HEK293T (cell line): ENCODE data around the gene NRL.

Experiments
- CTCF ChIA-PET: fragments of 350-600 bp; formaldehyde crosslinking; extraction: SDS; loops from one replicate; lab custom pipeline; 2021; ENCODE audit warnings: antibody characterized with exemption, inconsistent platforms; lab: Yijun Ruan, JAX
- POLR2A ChIA-PET: fragments of 350-600 bp; formaldehyde crosslinking; extraction: SDS; loops from one replicate; lab custom pipeline; 2020; ENCODE audit warnings: antibody characterized with exemption, inconsistent platforms; lab: Yijun Ruan, JAX
- DNase-seq: peaks from one replicate; pipeline ENCODE4 v3.0.0; 2012; ENCODE audit warnings: mixed read lengths; ENCODE audit errors: extremely low spot score
- ARNT ChIP-seq: fragments of 450-650 bp; IDR thresholded peaks from 2 replicates; pipeline ENCODE4 v1.6.1; 2017; ENCODE audit warnings: mild to moderate bottlenecking
- BHLHE40 ChIP-seq: fragments of 450-650 bp; IDR thresholded peaks from 2 replicates; pipeline ENCODE4 v1.6.1; 2016; ENCODE audit warnings: mild to moderate bottlenecking, moderate library complexity, borderline replicate concordance
- CTBP1 ChIP-seq: fragments of 450-650 bp; IDR thresholded peaks from 2 replicates; pipeline ENCODE4 v1.6.1; 2016; ENCODE audit warnings: borderline replicate concordance
- ELF4 ChIP-seq: fragments of 450-650 bp; IDR thresholded peaks from 2 replicates; pipeline ENCODE4 v1.6.1; 2017; ENCODE audit warnings: antibody characterized with exemption
- FOXA1 ChIP-seq: fragments of 450-650 bp; IDR thresholded peaks from 2 replicates; pipeline ENCODE4 v1.6.1; 2016; ENCODE audit warnings: mild to moderate bottlenecking
- FOXK2 ChIP-seq: fragments of 450-650 bp; IDR thresholded peaks from 2 replicates; pipeline ENCODE4 v1.6.1; 2016; ENCODE audit warnings: mild to moderate bottlenecking
- FOXM1 ChIP-seq: fragments of 450-650 bp; IDR thresholded peaks from 2 replicates; pipeline ENCODE4 v1.6.1; 2017; ENCODE audit warnings: mild to moderate bottlenecking, borderline replicate concordance
- HDGF ChIP-seq: fragments of 450-650 bp; IDR thresholded peaks from 2 replicates; pipeline ENCODE4 v1.6.1; 2017; ENCODE audit warnings: antibody characterized with exemption, borderline replicate concordance
- L3MBTL2 ChIP-seq: fragments of 450-650 bp; conservative IDR thresholded peaks from 2 replicates; pipeline ENCODE4 v1.6.1; 2016; ENCODE audit warnings: mild to moderate bottlenecking
- LEF1 ChIP-seq: fragments of 450-650 bp; IDR thresholded peaks from 2 replicates; pipeline ENCODE4 v1.6.1; 2017; ENCODE audit warnings: mild to moderate bottlenecking, borderline replicate concordance
- NFRKB ChIP-seq: fragments of 450-650 bp; IDR thresholded peaks from 2 replicates; pipeline ENCODE4 v1.6.1; 2016; ENCODE audit warnings: mild to moderate bottlenecking, moderate library complexity
- SP1 ChIP-seq: fragments of 450-650 bp; IDR thresholded peaks from 2 replicates; pipeline ENCODE4 v1.6.1; 2017
- SUZ12 ChIP-seq: fragments of 450-650 bp; IDR thresholded peaks from 2 replicates; pipeline ENCODE4 v1.6.1; 2016; ENCODE audit warnings: mild to moderate bottlenecking
- TARDBP ChIP-seq: fragments of 450-650 bp; IDR thresholded peaks from 2 replicates; pipeline ENCODE4 v1.6.1; 2016
- ZNF384 ChIP-seq: fragments of 450-650 bp; IDR thresholded peaks from 2 replicates; pipeline ENCODE4 v1.6.1; 2016
- TF ChIP-seq, protein P1 (sequence below): fragments of 450-650 bp; IDR thresholded peaks from 2 replicates; pipeline ENCODE4 v1.6.1; 2016

Gene NRL

GRCh38 chr14:24121210-24121609 lies 6.5 kb upstream of the NRL start:
- TF ChIP-seq TARDBP (no peak), L3MBTL2 (no peak), FOXM1 (no peak), ARNT (no peak), NFRKB (no peak), FOXK2 (no peak), HDGF (no peak), FOXA1 (no peak), SP1 (no peak), SUZ12 (no peak), ELF4 (no peak), CTBP1 (no peak), ZNF384 (no peak), BHLHE40 (no peak), LEF1 (no peak)
- TF ChIP-seq, protein P1, sequence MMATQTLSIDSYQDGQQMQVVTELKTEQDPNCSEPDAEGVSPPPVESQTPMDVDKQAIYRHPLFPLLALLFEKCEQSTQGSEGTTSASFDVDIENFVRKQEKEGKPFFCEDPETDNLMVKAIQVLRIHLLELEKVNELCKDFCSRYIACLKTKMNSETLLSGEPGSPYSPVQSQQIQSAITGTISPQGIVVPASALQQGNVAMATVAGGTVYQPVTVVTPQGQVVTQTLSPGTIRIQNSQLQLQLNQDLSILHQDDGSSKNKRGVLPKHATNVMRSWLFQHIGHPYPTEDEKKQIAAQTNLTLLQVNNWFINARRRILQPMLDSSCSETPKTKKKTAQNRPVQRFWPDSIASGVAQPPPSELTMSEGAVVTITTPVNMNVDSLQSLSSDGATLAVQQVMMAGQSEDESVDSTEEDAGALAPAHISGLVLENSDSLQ: no peak
- DNase-seq: no peak
- POLR2A ChIA-PET: interaction anchor here (0.6 to 1.2 kb wide), 3 partner anchors 8 to 17 kb away, joined by 3 to 4 read pairs (median 3); partner anchors contain the start of gene PSME1
- CTCF ChIA-PET: no interaction called here

GRCh38 chr14:24119691-24120090 lies 4.9 kb upstream of the NRL start:
- POLR2A ChIA-PET: no interaction called here

GRCh38 chr14:24117179-24117578 lies 2.4 kb upstream of the NRL start:
- no peak for TF ChIP-seq ARNT
- no peak for TF ChIP-seq FOXK2
- no peak for TF ChIP-seq LEF1
- no peak for TF ChIP-seq L3MBTL2
- TF ChIP-seq FOXM1: no peak
- no peak for TF ChIP-seq SUZ12
- no peak for TF ChIP-seq ZNF384
- no peak for TF ChIP-seq NFRKB
- TF ChIP-seq, protein P1: no peak
- TF ChIP-seq FOXA1: no peak
- TF ChIP-seq SP1: no peak
- POLR2A ChIA-PET: interaction anchor here (1.1 to 4.6 kb wide), 5 partner anchors 19 to 29 kb away, joined by 3 to 56 read pairs (median 6); partner anchors contain the start of genes EMC9, PCK2, PSME1 and PSME2

More at GRCh38 chr14:24119691-24120090, 4.9 kb upstream of the NRL start:
- CTCF ChIA-PET: no interaction called here
- DNase-seq: no peak
- TF ChIP-seq CTBP1: no peak
- no peak for TF ChIP-seq L3MBTL2

GRCh38 chr14:24116128-24116814 lies 1.5 kb upstream of the NRL start:
- CTCF ChIA-PET: interaction anchor here (0.6 to 3.9 kb wide), 4 partner anchors 8 to 59 kb away, joined by 3 to 30 read pairs (median 3); partner anchors contain the start of genes IRF9 and PSME1
- POLR2A ChIA-PET: interaction anchor here (1.1 to 4.6 kb wide), 7 partner anchors 20 to 30 kb away, joined by 3 to 56 read pairs (median 12); partner anchors contain the start of genes EMC9, PCK2, PSME1 and PSME2

More at GRCh38 chr14:24117179-24117578, 2.4 kb upstream of the NRL start:
- CTCF ChIA-PET: interaction anchor here (0.6 to 1.0 kb wide), 3 partner anchors 9 to 130 kb away, joined by 3 to 5 read pairs (median 3); partner anchors contain the start of gene PSME1
- no peak for DNase-seq

DNA sequence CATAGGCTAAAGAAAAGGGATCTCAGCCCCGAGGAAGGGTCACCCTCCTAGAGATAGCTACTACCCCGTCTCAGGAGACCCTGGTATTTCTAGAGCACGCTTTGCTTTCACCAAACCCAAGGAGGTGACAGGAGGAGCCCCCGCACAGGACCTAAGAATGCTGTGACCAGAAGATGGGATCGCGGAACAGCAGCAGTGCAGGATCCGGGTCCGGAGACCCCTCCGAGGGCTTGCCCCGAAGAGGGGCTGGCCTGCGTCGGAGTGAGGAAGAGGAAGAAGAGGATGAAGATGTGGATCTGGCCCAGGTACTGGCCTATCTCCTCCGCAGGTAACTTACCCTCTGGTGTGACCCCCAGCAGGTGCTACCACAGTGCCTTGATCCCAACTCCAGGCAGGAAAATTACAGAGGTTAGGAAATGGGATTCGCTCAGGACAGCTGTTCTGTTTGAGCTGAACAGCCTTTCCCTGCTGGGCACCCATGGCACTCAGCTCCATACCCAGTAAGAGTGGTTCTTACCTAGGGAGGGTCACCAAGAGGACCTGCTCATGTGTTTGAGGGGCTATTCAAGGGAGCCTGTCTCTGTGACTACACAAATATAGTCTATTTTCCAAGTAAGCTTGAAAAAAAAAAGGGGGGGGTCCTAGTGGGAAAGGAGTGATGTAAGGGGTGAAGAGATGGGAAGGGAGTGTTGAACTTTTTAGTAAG lies 826 bp upstream of the NRL start:
- TF ChIP-seq HDGF (no peak), SP1 (no peak), ARNT (no peak)
- TF ChIP-seq, protein P1: no peak
- peak; percentile 16 for DNase-seq
- ChIA-PET POLR2A (interaction anchor here (0.9 to 4.6 kb wide), 23 partner anchors 8 to 794 kb away, joined by 3 to 65 read pairs (median 13); partner anchors contain the start of genes EMC9, IPO4, PCK2 and PSME1), CTCF (interaction anchor here (0.7 to 3.9 kb wide), 6 partner anchors 24 to 303 kb away, joined by 3 to 30 read pairs (median 4); partner anchors contain the start of genes IRF9 and RNF31)

More at GRCh38 chr14:24116128-24116814, 1.5 kb upstream of the NRL start:
- TF ChIP-seq CTBP1: no peak
- TF ChIP-seq HDGF: no peak
- TF ChIP-seq ZNF384: no peak
- TF ChIP-seq LEF1: no peak
- no peak for TF ChIP-seq ELF4
- no peak for TF ChIP-seq ARNT
- no peak for TF ChIP-seq FOXK2
- no peak for TF ChIP-seq BHLHE40
- no peak for TF ChIP-seq SP1
- TF ChIP-seq, protein P1: no peak
- no peak for TF ChIP-seq L3MBTL2
- no peak for TF ChIP-seq TARDBP
- TF ChIP-seq FOXA1: no peak
- DNase-seq: no peak
